Measurements from ENCODE around the gene RAD54L.
"Not testable (repeated sequence)": the region's sequence is repeated elsewhere in the genome, so short reads cannot be mapped to it uniquely, and the experiment has no call there.

RAD54L gene

DNA sequence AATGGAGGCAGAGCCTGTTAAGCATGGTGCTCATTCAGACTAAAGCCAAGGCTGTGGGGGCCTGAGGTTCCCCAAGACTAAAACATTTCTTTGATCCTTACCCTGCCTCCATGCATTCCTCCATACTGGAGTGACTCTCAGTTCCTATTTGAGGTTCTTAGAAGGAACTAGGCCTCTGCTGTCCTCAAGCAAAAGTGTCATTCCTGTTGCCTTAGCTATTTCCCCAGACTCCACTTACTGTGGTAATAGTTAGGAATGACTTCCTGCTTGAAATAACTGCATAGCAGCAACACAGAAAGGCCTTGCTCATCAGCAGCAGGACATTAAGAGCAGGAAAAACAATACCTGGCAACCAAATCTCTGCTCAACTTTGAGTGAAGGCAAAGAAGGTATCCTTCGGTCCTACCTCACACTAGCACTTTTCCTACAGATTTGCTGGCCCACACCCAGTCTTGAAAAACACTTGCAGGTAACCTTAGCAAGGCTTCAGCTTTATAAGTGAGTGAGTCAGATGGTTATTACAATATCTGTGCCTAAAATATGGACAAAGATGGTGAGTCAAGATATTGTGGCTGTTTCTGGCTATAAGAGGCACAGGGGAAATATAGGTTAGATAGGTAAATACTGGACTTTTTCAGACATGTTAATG lies 41.0 kb downstream of the RAD54L start:
- DNase-seq: peak; percentile 69

DNA sequence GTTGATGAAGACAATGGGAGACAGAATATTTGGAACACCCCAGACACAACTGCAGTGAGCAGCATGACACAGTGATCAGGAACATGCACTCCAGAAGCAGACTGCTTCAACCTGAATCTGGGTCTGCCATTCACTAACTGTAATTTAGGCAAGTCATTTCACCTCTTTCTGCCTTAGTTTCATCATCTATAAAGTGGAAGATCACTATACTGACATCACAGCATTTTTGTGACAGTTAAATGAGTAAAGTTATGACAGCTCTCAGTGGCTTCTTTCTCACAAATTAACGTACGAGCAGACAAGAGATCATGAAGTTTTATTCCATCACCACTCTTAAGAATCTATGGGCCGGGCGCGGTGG lies 41.6 kb downstream of the RAD54L start:
- no peak for DNase-seq

DNA sequence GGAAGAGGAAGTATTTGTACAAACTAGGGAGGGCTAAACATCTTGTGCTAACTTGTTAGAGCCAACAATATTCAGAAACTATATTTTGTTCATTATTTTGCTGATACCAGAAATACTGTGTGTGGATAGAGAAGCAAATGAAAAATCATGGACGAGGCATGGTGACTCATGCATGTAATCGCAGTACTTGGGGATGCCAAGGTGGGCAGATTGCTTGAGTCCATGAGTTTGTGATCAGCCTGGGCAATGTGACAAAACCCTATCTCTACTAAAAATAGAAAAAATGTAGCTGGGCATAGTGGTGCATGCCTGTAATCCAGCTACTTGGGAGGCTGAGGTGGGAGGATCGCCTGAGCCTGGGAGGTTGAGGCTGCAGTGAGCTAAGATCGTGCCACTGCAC lies 42.4 kb downstream of the RAD54L start:
- no peak for DNase-seq

DNA sequence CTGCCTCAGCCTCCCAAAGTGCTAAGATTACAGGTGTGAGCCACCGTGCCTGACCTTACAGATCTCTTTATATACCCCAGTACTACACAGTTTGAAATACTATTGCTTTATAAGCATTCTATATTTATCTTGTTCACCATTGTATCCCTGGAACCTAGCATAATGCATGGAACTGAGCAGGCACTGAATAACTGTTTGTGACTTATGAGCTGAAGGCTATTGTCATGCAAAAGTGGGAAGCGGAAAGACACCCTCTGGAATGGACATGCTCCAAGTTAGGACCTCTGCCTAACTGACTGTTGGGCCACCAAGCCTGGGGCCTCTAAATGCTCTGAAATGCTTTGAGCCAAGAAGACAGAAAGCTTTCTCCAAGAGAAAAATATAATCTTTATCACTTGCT lies 47.7 kb downstream of the RAD54L start:
- no peak for DNase-seq

DNA sequence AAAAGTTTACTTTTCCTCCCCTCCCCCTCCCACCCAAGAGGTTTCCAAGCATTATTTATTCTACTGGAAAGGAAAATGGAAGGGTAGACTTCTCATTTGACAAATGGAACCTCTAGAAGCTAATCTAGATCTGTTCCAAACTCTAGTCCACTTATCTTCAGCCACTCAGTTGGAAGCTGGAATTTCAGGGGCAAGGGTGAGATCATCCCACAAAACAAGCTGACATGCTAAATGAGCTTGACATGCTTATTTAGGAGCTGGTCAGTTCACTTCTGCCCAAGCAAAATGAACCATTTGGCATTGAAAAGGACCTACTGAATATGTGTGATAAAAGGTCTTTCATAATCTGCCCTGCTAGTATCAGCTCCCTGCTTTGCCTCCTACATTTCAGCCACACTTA lies 50.8 kb downstream of the RAD54L start:
- DNase-seq: no peak

DNA sequence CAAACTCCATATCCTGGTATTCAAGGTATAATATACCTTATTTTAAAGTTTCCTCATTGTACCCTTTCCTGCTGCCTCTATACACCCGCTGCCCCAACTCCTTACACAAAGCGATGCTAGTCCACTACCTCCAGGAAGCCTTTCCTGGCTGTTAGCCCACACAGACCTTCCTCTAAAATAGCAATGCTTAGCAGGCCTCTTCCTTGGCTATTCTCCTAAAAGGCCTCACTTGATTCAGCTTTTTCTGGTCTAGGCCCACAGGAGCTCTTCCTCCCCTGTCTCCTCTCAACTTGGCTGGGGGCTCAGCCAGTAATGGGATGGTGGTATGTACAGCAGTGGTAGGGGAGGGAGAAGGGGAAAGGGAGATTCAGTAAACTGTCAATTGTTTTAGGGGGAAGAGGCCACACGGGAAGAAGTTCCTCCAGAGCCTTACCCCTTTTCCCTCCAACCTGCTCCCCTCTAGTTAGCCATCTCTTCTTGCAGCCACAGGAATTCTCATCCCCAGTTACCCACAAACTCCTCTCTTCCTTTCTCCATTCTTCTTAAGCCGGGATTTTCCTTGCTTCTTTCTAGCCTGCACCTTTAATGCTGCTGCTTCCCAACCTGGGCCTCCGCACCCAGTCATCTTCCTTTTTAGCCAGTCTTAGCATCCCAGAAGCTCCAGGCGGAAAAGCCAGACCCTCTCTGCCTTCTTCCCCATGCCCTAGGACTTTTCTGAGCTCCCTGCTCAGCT lies 53.3 kb downstream of the RAD54L start:
- peak; percentile 27 for DNase-seq

DNA sequence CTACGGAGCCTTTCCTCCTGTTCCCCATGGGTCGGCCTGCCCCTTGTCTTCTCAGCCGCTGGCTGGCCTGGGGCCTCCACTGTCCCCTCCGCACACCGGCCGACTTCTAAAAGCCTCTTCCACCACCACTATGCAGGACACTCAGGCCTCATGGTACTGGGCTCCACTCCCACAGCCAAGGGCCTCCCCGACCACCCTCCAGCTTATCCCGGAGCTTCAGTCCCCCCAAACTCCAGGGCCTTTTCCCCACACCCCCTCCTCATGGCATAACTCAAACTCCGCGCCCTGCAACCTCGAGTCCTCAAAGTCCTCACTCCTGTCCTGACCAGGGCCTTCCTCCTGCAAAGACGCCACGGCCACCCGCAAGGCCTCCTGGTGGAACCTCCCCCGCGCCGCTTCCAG lies 53.8 kb downstream of the RAD54L start:
- DNase-seq: no peak

DNA sequence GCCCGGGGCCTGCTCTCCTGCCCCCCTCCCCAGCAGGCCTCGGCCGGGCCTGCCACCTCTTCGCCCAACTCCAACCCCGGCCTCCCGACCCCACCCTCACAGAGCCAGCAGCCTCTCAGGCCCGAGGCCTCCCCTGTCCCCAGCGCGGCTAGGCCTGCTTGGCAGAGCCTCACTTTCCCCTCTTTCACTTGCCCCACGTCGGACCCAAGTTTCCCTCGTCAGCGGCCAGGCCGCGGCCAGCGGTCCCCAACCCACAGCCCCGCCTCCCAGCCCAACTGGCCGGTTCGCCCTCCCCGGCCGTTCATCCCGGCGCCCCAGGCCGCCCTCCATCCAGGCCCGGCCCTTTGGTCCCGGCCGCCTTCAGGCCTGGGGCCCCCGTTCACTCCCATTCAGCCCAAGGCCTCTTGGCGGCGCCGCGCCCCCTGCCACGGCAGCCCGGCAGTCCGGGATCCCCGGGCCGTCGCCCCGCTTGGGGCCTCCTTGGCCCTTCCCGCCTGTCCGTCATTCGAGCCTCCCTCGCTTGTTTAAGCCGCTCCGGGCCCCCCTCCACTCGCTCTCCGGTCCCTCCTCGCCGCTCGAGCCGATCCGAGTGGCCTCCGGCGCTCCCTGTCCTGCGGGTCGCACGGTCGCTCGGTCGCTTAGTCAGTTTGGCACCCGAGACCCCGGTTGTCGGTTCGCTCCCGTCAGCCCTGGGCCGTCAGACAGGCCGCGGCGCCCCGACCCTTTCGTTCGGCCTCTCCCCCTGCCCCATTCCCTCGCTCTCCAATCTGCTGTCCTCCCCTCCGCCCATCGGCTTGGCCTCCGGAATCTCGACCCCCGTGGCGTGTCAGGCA lies 54.5 kb downstream of the RAD54L start:
- DNase-seq: peak; percentile 59

DNA sequence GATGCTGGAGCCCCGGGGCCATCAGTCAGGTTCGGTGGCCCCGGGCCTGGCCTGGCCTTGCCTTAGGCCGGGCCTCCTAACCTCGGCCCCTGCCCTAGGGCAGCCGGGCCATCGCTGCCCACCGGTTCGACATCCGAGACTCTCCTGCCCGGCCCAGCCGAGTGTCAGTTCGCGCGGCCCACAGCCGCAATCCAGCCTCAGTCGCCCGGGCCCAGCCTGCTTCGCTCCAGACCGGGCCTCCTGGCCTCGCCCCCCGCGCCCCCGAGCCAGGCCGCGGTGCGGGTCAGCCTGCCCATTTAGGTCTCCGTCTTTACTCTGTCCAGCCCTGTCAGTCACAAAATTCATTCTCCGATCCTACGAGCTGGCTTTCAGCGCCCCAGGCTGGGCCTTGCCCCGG lies 55.1 kb downstream of the RAD54L start:
- DNase-seq: peak; percentile 41

DNA sequence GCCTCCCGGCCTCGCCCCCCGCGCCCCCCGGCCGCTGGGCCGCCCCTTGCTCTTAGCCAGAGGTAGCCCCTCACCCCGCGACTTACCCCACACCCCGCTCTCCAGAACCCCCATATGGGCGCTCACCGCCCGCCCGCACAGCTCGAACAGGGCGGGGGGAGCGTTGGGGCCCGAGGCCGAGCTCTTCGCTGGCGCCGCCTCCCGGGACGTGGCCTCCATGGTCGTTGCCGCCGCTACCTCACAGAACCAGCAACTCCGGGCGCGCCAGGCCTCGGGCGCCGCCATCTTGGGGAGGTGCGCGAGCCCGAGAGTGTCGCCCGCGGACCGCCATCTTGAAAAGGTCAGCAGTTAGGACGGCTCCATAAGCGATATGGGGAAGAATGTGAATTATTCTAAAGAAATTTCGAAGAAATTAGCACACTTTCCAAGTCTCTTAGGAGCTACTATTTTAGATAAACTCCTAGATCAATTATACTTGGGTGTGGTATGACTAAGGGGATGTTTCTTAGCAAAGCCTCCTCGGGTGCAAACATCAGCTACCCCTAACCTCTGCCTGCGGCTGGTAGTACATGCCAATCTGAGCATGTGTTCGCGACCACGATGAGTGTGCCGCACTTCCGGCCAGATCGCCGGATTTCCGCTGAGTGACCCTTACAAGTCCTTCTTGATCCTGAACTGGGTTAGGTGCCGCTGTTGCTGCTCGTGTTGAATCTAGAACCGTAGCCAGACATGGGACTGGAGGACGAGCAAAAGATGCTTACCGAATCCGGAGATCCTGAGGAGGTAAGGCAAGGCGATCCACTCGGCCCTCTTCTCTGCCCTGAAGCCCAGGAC lies 55.7 kb downstream of the RAD54L start, which contains the start of the genes LRRC41 and UQCRH:
Gene LRRC41, minus strand, starts transcription at position 579 of the 834 bp plus-strand sequence. Its CDS starts 294 bp downstream, at position 285.
Gene UQCRH, plus strand, starts transcription at position 661 of the 834 bp plus-strand sequence. Its CDS starts 69 bp downstream, at position 730.
- peak; percentile 96 for DNase-seq

DNA sequence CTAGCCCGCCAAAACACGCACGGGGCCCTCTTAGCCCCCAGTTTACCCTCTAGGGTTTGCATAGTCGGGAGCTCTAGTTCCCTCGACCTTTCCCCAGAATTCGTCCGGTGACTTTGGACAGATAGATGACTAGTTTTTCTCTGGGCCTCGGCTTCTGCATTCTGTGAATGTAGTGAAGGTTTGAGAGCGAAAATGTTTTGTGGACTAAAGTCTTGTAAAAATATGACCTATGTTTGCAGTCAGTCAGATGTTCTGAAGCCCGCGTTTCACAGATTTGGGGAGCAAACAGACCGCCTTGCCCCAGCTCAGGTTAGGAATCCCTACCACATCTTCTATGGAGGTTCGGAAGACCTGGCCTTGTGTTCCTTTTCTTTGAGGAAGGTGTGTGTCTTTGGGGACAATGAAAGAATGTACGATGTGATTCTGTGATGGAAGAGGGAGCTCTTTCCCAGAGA lies 56.3 kb downstream of the RAD54L start:
- no peak for DNase-seq

DNA sequence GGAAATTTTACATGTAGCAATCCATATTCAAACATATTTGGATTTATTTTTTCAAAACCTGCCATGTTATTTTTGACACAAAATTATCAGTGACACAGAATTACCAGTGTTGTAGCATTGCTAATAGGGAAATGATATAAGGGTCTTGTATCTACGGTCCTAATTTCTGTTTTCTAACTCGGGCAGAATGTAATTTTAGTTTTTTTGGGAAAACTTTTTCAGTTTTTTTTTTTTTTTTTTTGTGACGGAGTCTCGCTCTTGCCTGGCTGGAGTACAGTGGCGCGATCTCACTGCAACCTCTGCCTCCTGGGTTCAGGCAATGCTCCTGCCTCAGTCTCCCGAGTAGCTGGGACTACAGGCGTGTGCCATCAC lies 58.6 kb downstream of the RAD54L start:
- DNase-seq: no peak

DNA sequence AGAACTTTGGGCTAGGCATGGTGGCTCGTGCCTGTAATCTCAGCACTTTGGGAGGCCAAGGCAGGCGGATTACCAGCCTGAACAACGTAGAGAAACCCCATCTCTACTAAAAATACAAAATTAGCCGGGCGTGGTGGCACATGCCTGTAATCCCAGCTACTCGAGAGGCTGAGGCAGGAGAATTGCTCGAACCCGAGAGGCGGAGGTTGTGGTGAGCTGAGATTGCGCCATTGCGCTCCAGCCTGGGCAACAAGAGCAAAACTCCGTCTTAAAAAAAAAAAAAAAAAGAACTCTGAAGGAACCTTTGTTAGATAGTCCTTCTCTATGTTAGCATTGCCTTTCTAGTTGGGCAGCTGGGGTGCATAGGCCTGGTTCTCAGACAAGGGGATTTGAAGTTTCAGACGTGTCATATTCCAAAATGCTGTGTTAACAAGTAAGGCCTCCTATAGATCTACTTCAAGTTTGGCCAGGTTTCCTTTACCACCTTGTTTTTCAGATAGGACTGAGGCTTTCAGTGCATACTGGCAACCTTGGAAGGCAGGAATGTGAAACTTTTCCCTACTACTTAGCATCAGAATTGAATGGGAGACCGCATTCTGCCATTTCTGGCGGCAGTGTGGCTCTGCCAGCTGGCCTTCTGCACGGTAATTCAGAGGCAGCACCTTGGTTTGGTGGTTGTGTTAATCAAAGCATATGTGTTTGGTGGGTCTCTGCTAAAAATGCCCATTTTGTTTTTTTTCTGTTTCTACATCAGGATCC lies 62.0 kb downstream of the RAD54L start:
- no peak for DNase-seq

DNA sequence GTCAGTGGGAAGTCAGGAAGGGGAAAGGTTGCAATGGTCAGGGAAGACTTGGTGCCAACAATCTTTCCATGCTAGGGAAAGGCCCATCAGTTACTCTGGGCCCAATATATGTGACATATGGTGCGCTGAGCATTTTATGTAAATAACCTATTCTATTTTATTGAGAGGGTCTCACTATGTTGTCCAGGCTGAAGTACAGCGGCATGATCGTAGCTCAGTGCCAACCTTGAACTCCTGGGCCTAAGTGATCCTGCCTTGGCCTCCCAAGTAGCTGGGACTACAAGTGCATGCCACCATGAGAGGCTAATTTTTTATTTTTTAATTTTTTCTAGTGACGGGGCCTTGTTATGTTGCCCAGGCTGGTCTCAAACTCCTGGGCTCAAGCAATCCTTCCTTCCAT lies 62.8 kb downstream of the RAD54L start:
- DNase-seq: no peak

DNA sequence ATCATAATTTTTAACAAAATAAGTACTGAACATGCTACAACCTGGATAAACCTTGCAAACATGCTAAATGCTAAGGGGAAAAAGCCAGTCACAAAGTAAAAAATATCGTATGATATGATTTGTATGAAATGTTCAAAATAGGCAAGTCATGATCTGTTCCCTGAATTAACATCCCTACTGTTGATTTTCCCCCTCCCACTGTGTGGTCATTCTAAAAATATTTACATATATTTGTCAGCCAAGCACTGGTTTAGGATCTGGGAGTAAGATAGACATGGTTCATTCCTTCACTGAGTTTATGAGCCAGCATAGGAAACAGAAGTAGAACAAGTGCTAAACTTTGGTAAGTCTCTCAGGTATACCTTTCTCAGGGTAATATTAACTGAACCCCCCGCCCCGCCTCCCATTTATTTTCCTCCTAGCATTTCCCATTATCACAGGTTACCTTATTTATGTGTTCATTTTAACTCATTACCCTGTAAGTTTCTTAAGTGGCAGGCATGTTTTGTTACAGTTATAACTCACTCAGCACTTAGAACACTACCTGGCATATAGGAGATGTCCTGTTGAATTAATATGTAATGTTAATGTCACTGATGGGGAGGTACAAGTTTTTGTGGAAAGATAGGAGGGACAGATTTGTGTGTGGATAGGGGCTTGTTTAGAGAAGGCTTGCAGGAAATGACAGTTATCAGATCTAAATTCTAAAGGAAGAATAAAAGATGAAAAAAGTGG lies 68.3 kb downstream of the RAD54L start:
- DNase-seq: peak; percentile 69

DNA sequence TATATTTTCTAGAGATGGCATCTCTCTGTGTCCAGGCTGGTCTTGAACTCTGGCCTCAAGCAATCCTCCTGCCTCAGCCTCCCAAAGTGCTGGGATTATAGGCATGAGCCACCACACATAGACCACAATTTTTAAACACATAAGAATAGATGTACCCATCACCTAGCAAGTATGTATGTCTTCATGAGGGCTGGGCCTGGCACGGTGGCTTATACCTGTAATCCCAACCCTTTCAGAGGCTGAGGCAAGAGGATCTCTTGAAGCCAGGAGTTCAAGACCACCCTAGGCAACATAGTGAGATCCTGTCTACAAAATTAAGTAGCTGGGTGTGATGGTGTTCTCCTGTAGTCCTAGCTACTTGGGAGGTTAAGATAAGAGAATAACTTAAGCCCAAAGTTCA lies 69.8 kb downstream of the RAD54L start:
- DNase-seq: no peak

DNA sequence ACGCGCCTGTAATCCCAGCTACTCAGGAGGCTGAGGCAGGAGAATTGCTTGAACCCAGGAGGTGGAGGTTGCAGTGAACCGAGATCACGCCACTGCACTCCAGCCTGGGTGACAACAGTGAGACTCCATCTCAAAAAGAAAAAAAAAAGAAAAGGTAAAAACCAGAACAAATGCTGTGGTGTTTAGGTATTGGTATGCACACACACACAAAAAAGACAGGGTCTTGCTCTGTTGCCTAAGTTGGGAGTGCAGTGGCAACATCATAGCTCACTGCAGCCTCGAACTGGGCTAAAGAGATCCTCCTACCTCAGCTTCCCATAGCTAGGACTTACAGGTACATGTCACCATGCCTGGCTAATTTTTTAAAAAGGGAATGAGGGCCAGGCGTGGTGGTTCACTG lies 71.7 kb downstream of the RAD54L start:
- not testable (repeated sequence) for DNase-seq

DNA sequence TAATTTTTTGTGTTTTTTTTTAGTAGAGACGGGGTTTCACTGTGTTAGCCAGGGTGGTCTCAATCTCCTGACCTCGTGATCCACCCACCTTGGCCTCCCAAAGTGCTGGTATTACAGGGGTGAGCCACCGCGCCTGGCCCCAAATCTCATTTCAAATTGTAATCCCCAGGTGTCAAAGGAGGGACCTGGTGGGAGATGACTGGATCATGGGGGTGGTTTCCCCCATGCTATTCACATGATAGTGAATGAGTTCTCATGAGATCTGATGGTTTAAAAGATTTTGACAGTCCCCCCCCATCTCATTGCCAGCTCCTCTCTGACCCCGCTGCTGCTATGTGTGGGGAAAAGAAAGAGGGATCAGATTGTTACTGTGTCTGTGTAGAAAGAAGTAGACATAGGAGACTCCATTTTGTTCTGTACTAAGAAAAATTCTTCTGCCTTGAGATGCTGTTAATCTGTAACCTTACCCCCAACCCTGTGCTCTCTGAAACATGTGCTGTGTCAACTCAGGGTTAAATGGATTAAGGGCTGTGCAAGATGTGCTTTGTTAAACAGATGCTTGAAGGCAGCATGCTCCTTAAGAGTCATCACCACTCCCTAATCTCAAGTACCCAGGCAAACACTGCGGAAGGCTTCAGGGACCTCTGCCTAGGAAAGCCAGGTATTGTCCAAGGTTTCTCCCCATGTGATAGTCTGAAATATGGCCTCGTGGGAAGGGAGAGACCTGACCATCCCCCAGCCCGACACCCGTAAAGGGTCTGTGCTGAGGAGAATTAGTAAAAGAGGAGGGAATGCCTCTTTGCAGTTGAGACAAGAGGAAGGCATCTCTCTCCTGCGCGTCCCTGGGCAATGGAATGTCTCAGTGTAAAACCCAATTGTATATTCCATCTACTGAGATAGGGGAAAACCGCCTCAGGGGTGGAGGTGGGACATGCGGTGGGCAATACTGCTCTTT lies 72.7 kb downstream of the RAD54L start:
- DNase-seq: not testable (repeated sequence)

DNA sequence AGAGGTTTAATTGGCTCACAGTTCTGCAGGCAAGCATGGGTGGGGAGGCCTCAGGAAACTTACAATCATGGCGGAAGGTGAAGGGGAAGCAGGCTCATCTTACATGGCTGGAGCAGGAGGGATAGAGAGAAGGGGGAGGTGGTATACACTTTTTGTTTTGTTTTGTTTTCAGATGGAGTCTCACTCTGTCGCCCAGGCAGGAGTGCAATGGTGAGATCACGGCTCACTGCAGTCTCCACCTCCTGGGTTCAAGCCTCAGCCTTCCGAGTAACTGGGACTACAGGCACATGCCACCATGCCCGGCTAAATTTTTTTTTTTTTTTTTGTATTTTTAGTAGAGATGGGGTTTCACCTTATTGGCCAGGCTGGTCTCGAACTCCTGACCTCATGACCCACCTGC lies 74.6 kb downstream of the RAD54L start:
- DNase-seq: not testable (repeated sequence)
